Daoy (cell line): ENCODE results near the gene ZBTB12. TPM values are rescaled to one million over a fixed set of nuclear protein-coding genes. Genes with fewer than 3 reads are reported as not detected.

Experiments used
- total RNA-seq: library from RNA; depleted of rRNA; stranded (reverse); fragments of >200 nt; shearing (Covaris generic); gene quantifications from 2 replicates; pipeline ENCODE4 v1.2.3, GENCODE V29; 2014; rRNA removed

Gene ZBTB12
- total RNA-seq, 1 experiment from 2014 or later = 9.8 TPM

Other genes with a start within 250 kb of the ZBTB12 start
- gene BAG6, start 249.4 kb downstream of the ZBTB12 start, total RNA-seq = 256 and 287 TPM in 2 replicates
- gene APOM, start 246.2 kb downstream of the ZBTB12 start, total RNA-seq = 0.18 and 1.4 TPM in 2 replicates
- gene C6orf47, start 241.3 kb downstream of the ZBTB12 start, total RNA-seq = 15.9 and 18.0 TPM in 2 replicates
- 32.9 and 40.2 TPM in 2 replicates for gene GPANK1, start 237.1 kb downstream of the ZBTB12 start, total RNA-seq
- 328 and 376 TPM in 2 replicates for gene CSNK2B, start 236.0 kb downstream of the ZBTB12 start, total RNA-seq
- gene LY6G5B, start 232.1 kb downstream of the ZBTB12 start, total RNA-seq = 0.91 and 6.3 TPM in 2 replicates
- 1.8 TPM in 1 of 2 replicates, not detected in the other for gene LY6G5C, start 221.0 kb downstream of the ZBTB12 start, total RNA-seq
- gene ABHD16A, start 198.8 kb downstream of the ZBTB12 start, total RNA-seq = 55.2 and 64.4 TPM in 2 replicates
- gene LY6G6F, start 195.2 kb downstream of the ZBTB12 start, total RNA-seq = not detected in 2 replicates
- not detected in 2 replicates for gene LY6G6D, start 186.7 kb downstream of the ZBTB12 start, total RNA-seq
- not detected in 2 replicates for gene LY6G6C, start 180.3 kb downstream of the ZBTB12 start, total RNA-seq
- not detected in 2 replicates for gene MPIG6B, start 178.7 kb downstream of the ZBTB12 start, total RNA-seq
- gene DDAH2, start 172.8 kb downstream of the ZBTB12 start, total RNA-seq = 46.1 and 55.6 TPM in 2 replicates
- 1,198 and 1,241 TPM in 2 replicates for gene CLIC1, start 165.6 kb downstream of the ZBTB12 start, total RNA-seq
- 19.9 and 20.9 TPM in 2 replicates for gene MSH5, start 162.1 kb downstream of the ZBTB12 start, total RNA-seq
- gene SAPCD1, start 139.4 kb downstream of the ZBTB12 start, total RNA-seq = 0.27 and 1.6 TPM in 2 replicates
- gene VWA7, start 124.8 kb downstream of the ZBTB12 start, total RNA-seq = 0.34 TPM in 1 of 2 replicates, not detected in the other
- 77.3 and 80.3 TPM in 2 replicates for gene VARS1, start 106.3 kb downstream of the ZBTB12 start, total RNA-seq
- 91.8 and 146 TPM in 2 replicates for gene LSM2, start 95.1 kb downstream of the ZBTB12 start, total RNA-seq
- gene HSPA1L, start 86.8 kb downstream of the ZBTB12 start, total RNA-seq = 0.12 and 0.80 TPM in 2 replicates
- 148 and 171 TPM in 2 replicates for gene HSPA1A, start 86.5 kb downstream of the ZBTB12 start, total RNA-seq
- 194 and 206 TPM in 2 replicates for gene HSPA1B, start 74.3 kb downstream of the ZBTB12 start, total RNA-seq
- 46.6 and 51.0 TPM in 2 replicates for gene NEU1, start 39.3 kb downstream of the ZBTB12 start, total RNA-seq
- gene SLC44A4, start 23.1 kb downstream of the ZBTB12 start, total RNA-seq = not detected in 2 replicates
- 72.8 and 80.6 TPM in 2 replicates for gene EHMT2, start 4.4 kb downstream of the ZBTB12 start, total RNA-seq
- gene C2, start 25.6 kb upstream of the ZBTB12 start, total RNA-seq = 0.24 and 1.5 TPM in 2 replicates
- gene CFB, start 44.0 kb upstream of the ZBTB12 start, total RNA-seq = 0.18 and 0.86 TPM in 2 replicates
- 180 and 195 TPM in 2 replicates for gene NELFE, start 56.9 kb upstream of the ZBTB12 start, total RNA-seq
- 59.7 and 62.5 TPM in 2 replicates for gene SKIC2, start 57.1 kb upstream of the ZBTB12 start, total RNA-seq
- 24.3 and 26.0 TPM in 2 replicates for gene DXO, start 70.1 kb upstream of the ZBTB12 start, total RNA-seq
- 0.27 and 3.2 TPM in 2 replicates for gene C4A, start 80.0 kb upstream of the ZBTB12 start, total RNA-seq
- gene C4B, start 112.7 kb upstream of the ZBTB12 start, total RNA-seq = 0.30 and 3.7 TPM in 2 replicates
- not detected in 2 replicates for gene CYP21A2, start 136.3 kb upstream of the ZBTB12 start, total RNA-seq
- 0.11 and 0.24 TPM in 2 replicates for gene TNXB, start 207.3 kb upstream of the ZBTB12 start, total RNA-seq
- gene ATF6B, start 226.2 kb upstream of the ZBTB12 start, total RNA-seq = 16.6 and 17.7 TPM in 2 replicates
- 12.7 and 20.2 TPM in 2 replicates for gene FKBPL, start 228.2 kb upstream of the ZBTB12 start, total RNA-seq
- gene PRRT1, start 249.9 kb upstream of the ZBTB12 start, total RNA-seq = not detected in 2 replicates